ENCODE measurements around the gene CD247. TPM values are rescaled to one million over a fixed set of nuclear protein-coding genes. Genes with fewer than 3 reads are reported as not detected.

The CD247 gene
- total and polyA plus RNA-seq, 2 of the 4 experiments (the other 2 are of a cell fraction), result not detected

- no peak overlapping the region; a peak in 1 of 4 replicates for H4K8ac ChIP-seq (ENCODE audit: low read depth in 2 of 2, low read length in 2 of 2)
- H2BK15ac ChIP-seq (ENCODE audit: low read depth, low read length), result no peak overlapping the region
- no peak overlapping the region for H3K23ac ChIP-seq (ENCODE audit: low read depth, low read length)
- H4K20me1 ChIP-seq (ENCODE audit: insufficient read depth, low read length), result no peaks in the 10 kb centered on the region
- no peak overlapping the region for H3K9ac ChIP-seq (ENCODE audit: low read depth, low read length)
- in situ Hi-C loops (cut with MboI; ENCODE audit: low sequenced_read_pairs) (no loop called here), intact Hi-C loops (cut with micrococcal nuclease) (no loop called here), dilution Hi-C loops (cut with HindIII; ENCODE audit: low sequenced_read_pairs, unreplicated experiment) (no loop called here)
- TF ChIP-seq ELK1 (IDR thresholded peaks at IDR 0.05; ENCODE audit: borderline replicate concordance, low read depth, low read length) (no peak), CHD1 (IDR thresholded peaks at IDR 0.05; ENCODE audit: low read depth, low read length) (no peak), NFE2L2 (IDR thresholded peaks at IDR 0.05; ENCODE audit: low read depth, low read length) (no peak), RCOR1 (IDR thresholded peaks at IDR 0.05; ENCODE audit: insufficient replicate concordance, low read length) (no peak), RAD21 (IDR thresholded peaks at IDR 0.05; ENCODE audit: low read length) (no peak), MAFK (IDR thresholded peaks at IDR 0.05; ENCODE audit: low read depth, low read length) (no peak), CTCF (conservative IDR thresholded peaks at IDR 0.05; ENCODE audit: low read depth, low read length) (no peak), BHLHE40 (IDR thresholded peaks at IDR 0.05; ENCODE audit: low read depth, low read length) (no peak), RFX5 (IDR thresholded peaks at IDR 0.05; ENCODE audit: low read depth, low read length) (no peak), POLR2A (IDR thresholded peaks at IDR 0.05; ENCODE audit: low read depth, low read length) (no peak), USF2 (IDR thresholded peaks at IDR 0.05; ENCODE audit: low read depth, low read length) (no peak), FOS (IDR thresholded peaks at IDR 0.05; ENCODE audit: low read depth, low read length) (no peak), MXI1 (IDR thresholded peaks at IDR 0.05; ENCODE audit: borderline replicate concordance, low read depth, low read length) (no peak), SMC3 (IDR thresholded peaks at IDR 0.05; ENCODE audit: low read depth, low read length) (no peak)
- no peak overlapping the region for H3K18ac ChIP-seq (ENCODE audit: low read depth, low read length)
- no peak overlapping the region for H4K5ac ChIP-seq (ENCODE audit: low read depth, low read length)
- DNase-seq, result no peak
- H2BK20ac ChIP-seq (ENCODE audit: low read depth, low read length), result no peak overlapping the region
- no peak overlapping the region for H3K4me2 ChIP-seq (ENCODE audit: low read depth, low read length)
- no peak overlapping the region for H3K27ac ChIP-seq (ENCODE audit: insufficient read depth, low read length)
- no peak overlapping the region for H3K14ac ChIP-seq (replicated peaks; ENCODE audit: low read depth, low read length)
- no CpG with 5 or more reads among the region's 1 CpG for WGBS, 2 experiments (ENCODE audit: extremely low coverage in 2 of 2, insufficient read length in 1 of 2)
- no peak overlapping the region for H3K4me3 ChIP-seq (ENCODE audit: insufficient read depth, low read depth, low read length)
- H2BK120ac ChIP-seq (ENCODE audit: low read depth, low read length), result no peak overlapping the region
- BruUV-seq (replicated peaks), result no TSS peak
- H2AK5ac ChIP-seq (ENCODE audit: low read depth, low read length), result no peak overlapping the region
- no peaks in the 10 kb centered on the region for H3K27me3 ChIP-seq (ENCODE audit: control insufficient read depth, insufficient read depth, low read length)
- H3K36me3 ChIP-seq (ENCODE audit: control insufficient read depth, insufficient read depth, low read length), result peaks cover 13% of the 10 kb centered on the region
- H3K56ac ChIP-seq (ENCODE audit: extremely low read depth, insufficient read depth, low read length), result no peak overlapping the region
- H4K91ac ChIP-seq (ENCODE audit: insufficient read depth, low read depth, low read length), result no peak overlapping the region
- H3K4me1 ChIP-seq (ENCODE audit: control insufficient read depth, insufficient read depth, low read length), result no peaks in the 10 kb centered on the region
- no peaks in the 10 kb centered on the region for H3K9me1 ChIP-seq (ENCODE audit: insufficient read depth, low read length)
- H2AFZ ChIP-seq (replicated peaks; ENCODE audit: low read length, poor library complexity), result no peak overlapping the region
- no peak overlapping the region for H2BK5ac ChIP-seq (ENCODE audit: low read depth, low read length, poor library complexity, severe bottlenecking)
- no peak overlapping the region for H2AK9ac ChIP-seq (replicated peaks; ENCODE audit: low read depth, low read length, poor library complexity)
- no peaks in the 10 kb centered on the region for H3K79me1 ChIP-seq (ENCODE audit: low read depth in 1 of 2, low read length in 2 of 2)
- ChIA-PET POLR2A (ENCODE audit: unreplicated experiment) (no interaction called here), CTCF (no interaction called here)
- H3K4ac ChIP-seq (ENCODE audit: low read depth, low read length), result no peak overlapping the region
- no peak for ATAC-seq (ENCODE audit: low read depth)
- H3K9me3 ChIP-seq (ENCODE audit: control insufficient read depth, insufficient read depth, low read length), result no peaks in the 10 kb centered on the region
These were observed 101.8 kb downstream of the CD247 start for GRCh38 chr1:167416506-167416905.
